Psoas muscle (tissue), 8 donors: ENCODE results near the gene ARHGAP21. TPM values are rescaled to one million over a fixed set of nuclear protein-coding genes. Genes with fewer than 3 reads are reported as not detected.

Experiments
- ATAC-seq, 4 donors: fragments of 200-7000 bp; cut with Tn5 transposase; one replicate each; pipeline ENCODE4 v1.9.1; 2020; ENCODE audit warnings: moderate library complexity in 3 of 4, mild to moderate bottlenecking in 2 of 4
- DNase-seq, 2 donors: peaks; one replicate each; pipeline ENCODE4 v3.0.0-alpha.2; 2020
- H3K27ac ChIP-seq: fragments of 200-600 bp; one replicate; pipeline ENCODE4 v1.8.0; 2022
- H3K27me3 ChIP-seq, 3 donors: fragments of 200-600 bp in 1 of 3; one replicate each; pipeline versions ENCODE4 v1.6.1 to v1.8.0; 2013 to 2022; ENCODE audit warnings: low read length in 2 of 3, mild to moderate bottlenecking in 2 of 3, moderate library complexity in 1 of 3; ENCODE audit not compliant: insufficient read depth in 3 of 3
- H3K36me3 ChIP-seq, 2 donors: fragments of 200-600 bp in 1 of 2; one replicate each; pipeline versions ENCODE4 v1.6.1 to v1.8.0; 2013 to 2022; ENCODE audit warnings: low read depth in 1 of 2, mild to moderate bottlenecking in 1 of 2, moderate library complexity in 1 of 2; ENCODE audit not compliant: insufficient read depth in 1 of 2
- H3K4me1 ChIP-seq: fragments of 200-600 bp; one replicate; pipeline ENCODE4 v1.8.0; 2022
- H3K4me3 ChIP-seq: fragments of 200-600 bp; one replicate; pipeline ENCODE4 v1.8.0; 2022; ENCODE audit warnings: mild to moderate bottlenecking
- H3K9me3 ChIP-seq: fragments of 200-600 bp; one replicate; pipeline ENCODE4 v1.8.0; 2022
- WGBS, 3 donors: extraction: QIAGEN DNeasy Blood & Tissue Kit; methylation state at CpG; one replicate each; pipeline versions ENCODE4 v1.1.6 to v1.1.7; 2013; 5-methylcytosine and 5-hydroxymethylcytosine counted together
- intact Hi-C, 2 donors: fragments of 100-400 bp; cut with DNase I; formaldehyde crosslinking; loops; one replicate each; pipeline versions ENCODE4 v1.11.0 to v1.14.2; 2022
- polyA plus RNA-seq, 3 donors: library from polyadenylated mRNA; stranded (reverse); fragments of 200-250 nt; gene quantifications; one replicate each; pipeline ENCODE4 v1.2.3, GENCODE V29; 2013
- total RNA-seq, 4 donors: library from RNA; stranded (reverse); fragmentation: NEBNext Ultra II Directional in 2 of 4; extraction: Animal tissue kit (Norgen Biotek cat#: 25700) in 2 of 4; gene quantifications; one replicate each; pipeline versions ENCODE4 v1.2.1 to v1.2.4, GENCODE V29; 2021 to 2023
- TF ChIP-seq, protein P1 (sequence below): fragments of 200-600 bp; IDR thresholded peaks from one replicate; pipeline ENCODE4 v1.8.0; 2022; ENCODE audit warnings: antibody characterized with exemption
- donor health status: healthy with polysubstance abuse.
- donor health status: DM: no; HTN: no; CAD: no; lungs with moderate emphysema.
- donor health status: Bipolar disorder and iron deficiency.
- donor health status: healthy.
- donor health status: DM: yes; HTN: yes; CAD: no.
- donor health status: DM: no; HTN: no; CAD: no.
- donor health status: DM: no; HTN: no; CAD: no.
- donor health status: DM: yes; HTN: yes; CAD: no.

The ARHGAP21 gene
- total and polyA plus RNA-seq, 7 donors = 16.1 to 44.7 (median 34.2) TPM

DNA sequence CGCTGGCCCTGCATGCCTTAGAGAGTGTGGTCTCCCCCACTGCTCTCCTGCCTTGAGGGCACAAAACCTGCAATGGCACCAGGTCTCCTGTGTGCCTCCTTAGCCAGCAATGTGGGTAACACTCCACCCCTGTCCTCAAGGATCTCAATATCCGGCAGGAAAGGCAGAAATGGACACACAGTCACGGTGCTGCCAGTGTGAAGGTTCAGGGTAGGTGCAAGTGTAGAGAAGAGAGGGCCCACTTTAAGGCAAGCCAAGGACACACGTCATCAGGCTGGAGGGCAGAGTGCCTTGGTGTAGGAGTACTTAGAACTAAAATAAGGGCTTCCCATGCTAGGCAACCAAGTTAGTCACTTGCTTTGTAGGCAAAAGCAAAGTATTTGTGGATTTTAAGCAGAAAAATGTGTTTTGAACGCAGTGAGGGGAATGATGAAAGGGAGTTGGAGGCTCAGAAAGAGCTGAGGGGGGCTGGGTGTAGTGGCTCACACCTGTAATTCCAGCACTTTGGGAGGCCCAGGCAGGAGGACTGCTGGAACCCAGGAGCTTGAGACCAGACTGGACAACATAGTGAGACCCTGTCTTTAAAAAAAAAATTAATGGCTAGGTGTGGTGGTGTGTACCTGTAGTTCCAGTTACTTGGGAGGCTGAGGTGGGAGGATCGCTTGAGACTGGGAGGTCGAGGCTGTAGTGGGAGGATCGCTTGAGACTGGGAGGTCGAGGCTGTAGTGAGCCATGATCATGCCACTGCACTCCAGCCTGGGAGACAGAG, 152.8 kb downstream of the ARHGAP21 start:
- no peaks in the 10 kb centered on the region for H3K36me3 ChIP-seq
- no peaks in the 10 kb centered on the region for H3K9me3 ChIP-seq
- H3K27ac ChIP-seq = no peak overlapping the region
- DNase-seq (no peak), ATAC-seq (no peak)
- TF ChIP-seq, protein P1, sequence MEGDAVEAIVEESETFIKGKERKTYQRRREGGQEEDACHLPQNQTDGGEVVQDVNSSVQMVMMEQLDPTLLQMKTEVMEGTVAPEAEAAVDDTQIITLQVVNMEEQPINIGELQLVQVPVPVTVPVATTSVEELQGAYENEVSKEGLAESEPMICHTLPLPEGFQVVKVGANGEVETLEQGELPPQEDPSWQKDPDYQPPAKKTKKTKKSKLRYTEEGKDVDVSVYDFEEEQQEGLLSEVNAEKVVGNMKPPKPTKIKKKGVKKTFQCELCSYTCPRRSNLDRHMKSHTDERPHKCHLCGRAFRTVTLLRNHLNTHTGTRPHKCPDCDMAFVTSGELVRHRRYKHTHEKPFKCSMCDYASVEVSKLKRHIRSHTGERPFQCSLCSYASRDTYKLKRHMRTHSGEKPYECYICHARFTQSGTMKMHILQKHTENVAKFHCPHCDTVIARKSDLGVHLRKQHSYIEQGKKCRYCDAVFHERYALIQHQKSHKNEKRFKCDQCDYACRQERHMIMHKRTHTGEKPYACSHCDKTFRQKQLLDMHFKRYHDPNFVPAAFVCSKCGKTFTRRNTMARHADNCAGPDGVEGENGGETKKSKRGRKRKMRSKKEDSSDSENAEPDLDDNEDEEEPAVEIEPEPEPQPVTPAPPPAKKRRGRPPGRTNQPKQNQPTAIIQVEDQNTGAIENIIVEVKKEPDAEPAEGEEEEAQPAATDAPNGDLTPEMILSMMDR = no peak
- 88 to 94% (median 91%) methylated on average over 9 of the region's 9 CpGs for WGBS, 3 donors
- no peaks in the 10 kb centered on the region for H3K27me3 ChIP-seq
- H3K4me1 ChIP-seq = no peaks in the 10 kb centered on the region
- no peak overlapping the region for H3K4me3 ChIP-seq
- intact Hi-C loops = no loop called here

DNA sequence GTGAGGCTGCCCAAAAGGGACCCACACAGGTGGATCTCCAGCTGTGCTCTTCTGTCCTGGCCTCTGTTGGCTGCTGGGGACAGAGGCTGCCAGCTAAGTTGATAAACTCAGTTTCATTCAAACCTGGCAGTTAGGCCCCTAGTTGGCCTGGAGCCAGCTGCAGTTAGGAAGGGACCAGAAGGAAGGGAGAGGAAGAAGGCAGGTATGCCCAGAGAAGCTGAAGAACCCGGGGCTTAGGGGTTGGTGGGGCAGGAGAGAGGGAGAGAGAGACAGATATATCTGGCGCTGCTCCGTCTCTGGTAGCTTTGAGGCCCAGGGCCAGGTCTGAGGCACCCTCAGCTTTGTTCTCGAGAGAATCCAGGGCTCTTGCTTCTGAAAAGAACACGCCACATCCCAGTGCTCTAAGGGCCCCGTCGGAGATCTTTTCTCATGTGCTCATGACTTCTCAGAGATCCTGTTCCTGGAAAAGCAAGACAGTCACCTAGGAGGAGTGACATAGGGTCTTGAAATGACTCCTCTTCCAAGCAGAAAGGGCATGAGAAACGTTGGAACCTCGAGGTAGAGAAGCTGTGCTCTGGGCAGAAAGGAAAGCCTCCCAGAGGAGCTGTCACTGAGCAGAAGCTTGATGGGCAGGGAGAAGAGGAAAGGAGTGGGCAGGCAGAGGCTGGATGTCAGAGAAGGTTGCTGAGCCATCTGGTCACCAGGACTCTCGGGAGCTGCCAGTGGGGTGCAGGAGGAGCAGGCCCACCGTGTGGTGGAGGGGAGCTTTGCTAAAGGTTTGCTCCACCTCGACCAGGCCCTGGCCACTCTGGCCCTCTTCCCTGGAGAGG, 153.6 kb downstream of the ARHGAP21 start:
- 82 to 88% (median 87%) methylated on average over 12 of the region's 12 CpGs for WGBS, 3 donors
- TF ChIP-seq, protein P1 = no peak
- no peak for ATAC-seq
- H3K4me3 ChIP-seq = no peak overlapping the region
- no peak overlapping the region for H3K27ac ChIP-seq
- intact Hi-C loops = no loop called here
- no peak for DNase-seq
- no peaks in the 10 kb centered on the region for H3K9me3 ChIP-seq
- no peaks in the 10 kb centered on the region for H3K36me3 ChIP-seq
- no peaks in the 10 kb centered on the region for H3K4me1 ChIP-seq
- no peaks in the 10 kb centered on the region for H3K27me3 ChIP-seq

DNA sequence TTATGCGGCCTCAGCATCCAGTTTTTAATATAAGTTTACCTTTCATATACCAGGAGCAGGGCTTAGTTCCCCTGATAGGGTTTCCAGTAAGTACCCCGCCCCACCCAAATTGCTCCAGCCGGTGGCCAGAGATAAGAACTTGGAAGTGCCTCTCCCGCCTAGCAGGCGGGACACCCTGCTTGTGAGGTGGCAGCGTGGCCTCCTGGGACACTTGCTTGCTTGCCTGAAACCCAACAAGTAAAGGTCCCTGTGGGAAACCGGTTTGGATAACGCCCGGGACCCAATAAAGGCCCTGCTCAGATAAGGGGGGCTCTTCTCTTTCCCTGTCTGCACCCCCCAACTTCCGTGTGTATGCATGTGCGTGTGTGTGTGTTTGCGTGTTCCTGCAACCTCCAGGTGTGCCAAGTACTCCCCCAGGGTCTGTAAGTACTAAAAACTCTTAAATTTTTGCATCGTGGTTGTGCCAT, 154.3 kb downstream of the ARHGAP21 start:
- Histone ChIP-seq H3K4me1 (no peaks in the 10 kb centered on the region), H3K36me3 (no peaks in the 10 kb centered on the region), H3K27me3 (no peaks in the 10 kb centered on the region), H3K9me3 (no peaks in the 10 kb centered on the region), H3K27ac (no peak overlapping the region), H3K4me3 (no peak overlapping the region)
- 90 to 92% (median 91%) methylated on average over 13 of the region's 13 CpGs for WGBS, 3 donors
- intact Hi-C loops = no loop called here
- TF ChIP-seq, protein P1 = no peak
- no peak for ATAC-seq
- DNase-seq = no peak

DNA sequence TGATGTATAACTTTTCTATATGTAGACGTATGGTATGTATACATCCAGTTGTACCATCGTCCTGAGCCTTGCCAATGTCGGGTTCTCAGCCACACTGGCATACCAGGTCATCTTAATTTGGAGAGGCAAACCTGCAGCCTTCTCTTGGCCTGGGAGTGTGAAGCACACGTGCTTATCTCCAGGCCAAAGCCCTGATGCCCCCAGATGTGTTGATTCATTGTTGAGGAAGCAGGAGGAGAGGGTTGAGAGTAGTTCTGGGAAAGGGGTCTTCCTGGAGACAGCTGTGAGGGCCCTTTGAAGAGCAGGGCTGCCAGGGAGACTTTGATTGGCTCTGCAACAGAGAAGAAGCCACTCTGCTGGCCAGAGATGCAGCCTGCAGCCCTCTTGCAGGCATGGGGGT, 155.6 kb downstream of the ARHGAP21 start:
- intact Hi-C loops = no loop called here
- WGBS, 3 donors = 73 to 77% (median 76%) methylated on average over 4 of the region's 4 CpGs

More for the DNA sequence above, 155.6 kb downstream of the ARHGAP21 start:
- H3K4me3 ChIP-seq = no peak overlapping the region
- H3K9me3 ChIP-seq = no peaks in the 10 kb centered on the region
- DNase-seq (no peak), ATAC-seq (no peak)
- H3K36me3 ChIP-seq = no peaks in the 10 kb centered on the region
- no peak overlapping the region for H3K27ac ChIP-seq
- H3K27me3 ChIP-seq = no peaks in the 10 kb centered on the region
- TF ChIP-seq, protein P1 = no peak
- H3K4me1 ChIP-seq = no peaks in the 10 kb centered on the region
